ENCODE measurements around the gene TFDP1.

DNA sequence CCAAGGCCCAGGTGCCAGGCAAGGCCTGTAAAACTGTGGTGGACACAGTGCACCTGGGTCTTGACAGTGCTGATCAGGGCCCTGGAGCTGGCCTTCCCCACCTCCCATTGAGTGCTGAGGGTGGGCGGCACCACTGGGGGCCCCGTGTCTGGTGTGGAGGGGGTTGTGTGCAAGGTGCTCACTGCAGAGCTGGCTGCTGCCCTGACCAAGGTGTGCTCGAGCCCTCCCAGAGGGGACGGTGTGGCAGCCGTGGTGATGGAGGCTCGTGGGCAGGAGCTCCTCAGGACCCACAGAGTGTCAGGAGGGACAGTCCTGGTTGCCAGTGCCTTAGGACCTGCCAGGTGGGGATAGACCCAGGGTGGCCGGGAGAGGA is 50.5 kb downstream of the TFDP1 start:
- TF ChIP-seq CTCF (IDR thresholded peaks at IDR 0.05) (no peak), EP300 (IDR thresholded peaks at IDR 0.05) (no peak), POLR2A (IDR thresholded peaks at IDR 0.05) (no peak)
